ENCODE measurements around the gene ITIH4. TPM values are rescaled to one million over a fixed set of nuclear protein-coding genes. Genes with fewer than 3 reads are reported as not detected.

The ITIH4 gene
- polyA plus RNA-seq, 2 donors: 2.5 to 6.7 TPM

DNA sequence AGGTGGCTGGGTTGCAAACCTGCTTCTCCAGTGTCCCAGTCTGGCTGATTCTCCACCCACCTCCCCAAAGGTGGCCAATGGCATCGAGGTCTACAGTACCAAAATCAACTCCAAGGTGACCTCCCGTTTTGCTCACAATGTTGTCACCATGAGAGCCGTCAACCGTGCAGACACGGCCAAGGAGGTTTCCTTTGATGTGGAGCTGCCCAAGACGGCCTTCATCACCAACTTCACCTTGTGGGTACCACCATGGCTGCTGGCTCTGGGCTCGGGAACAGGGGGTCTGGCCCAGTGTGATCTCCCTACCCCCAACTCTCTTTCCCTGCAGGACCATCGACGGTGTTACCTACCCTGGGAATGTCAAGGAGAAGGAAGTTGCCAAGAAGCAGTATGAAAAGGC lies 34.1 kb downstream of the ITIH4 start:
- Histone ChIP-seq H3K4me3 (ENCODE audit: low read depth in 1 of 2, low read length in 2 of 2) (no peak overlapping the region), H3K4me1 (ENCODE audit: control insufficient read depth in 2 of 2, insufficient read depth in 2 of 2, low read length in 1 of 2) (no peaks in the 10 kb centered on the region), H3K27me3 (ENCODE audit: control insufficient read depth in 1 of 2, insufficient read depth in 2 of 2, low read length in 2 of 2) (no peaks in the 10 kb centered on the region), H3K36me3 (ENCODE audit: control insufficient read depth in 2 of 2, insufficient read depth in 2 of 2, low read length in 1 of 2) (no peaks in the 10 kb centered on the region), H3K9me3 (ENCODE audit: control insufficient read depth in 2 of 2, insufficient read depth in 1 of 2, low read depth in 1 of 2, low read length in 1 of 2) (no peaks in the 10 kb centered on the region), H3K27ac (ENCODE audit: low read depth in 2 of 2, low read length in 1 of 2) (no peak overlapping the region)
- WGBS, 2 donors: 89 to 90% methylated on average over 9 of the region's 9 CpGs

DNA sequence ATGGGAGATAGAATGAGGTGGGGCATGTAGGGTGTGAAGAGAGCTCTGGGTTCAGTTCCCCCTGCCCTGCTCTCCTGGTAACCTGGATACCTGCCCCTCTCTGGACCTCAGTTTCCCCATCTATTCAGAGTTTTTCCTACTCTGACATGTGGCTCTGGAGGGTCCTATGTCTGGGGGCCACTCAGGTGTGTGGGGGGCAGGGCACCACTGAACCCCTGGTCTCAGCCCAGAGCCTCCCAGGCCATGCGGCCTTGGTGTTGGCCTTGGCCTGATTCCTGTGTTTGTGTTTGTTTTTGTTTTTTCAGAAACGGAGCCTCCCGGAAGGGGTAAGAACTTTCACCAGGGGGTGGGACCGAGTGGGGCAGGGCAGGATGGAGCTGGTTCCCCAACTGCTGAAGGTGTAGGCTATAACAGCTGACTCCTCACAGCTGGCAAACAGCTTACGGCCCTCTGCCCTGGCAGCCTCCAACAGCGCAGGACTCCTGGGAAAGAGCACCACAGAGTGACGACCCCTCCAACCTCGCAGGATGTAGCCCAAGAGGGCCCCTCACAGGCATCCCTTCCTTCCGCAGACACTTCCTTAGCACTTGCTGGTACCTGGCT lies 35.1 kb downstream of the ITIH4 start:
- H3K27ac ChIP-seq (ENCODE audit: low read depth in 2 of 2, low read length in 1 of 2): no peak overlapping the region
- no peaks in the 10 kb centered on the region for H3K27me3 ChIP-seq (ENCODE audit: control insufficient read depth in 1 of 2, insufficient read depth in 2 of 2, low read length in 2 of 2)
- no peaks in the 10 kb centered on the region for H3K9me3 ChIP-seq (ENCODE audit: control insufficient read depth in 2 of 2, insufficient read depth in 1 of 2, low read depth in 1 of 2, low read length in 1 of 2)
- no peaks in the 10 kb centered on the region for H3K4me1 ChIP-seq (ENCODE audit: control insufficient read depth in 2 of 2, insufficient read depth in 2 of 2, low read length in 1 of 2)
- whole genome bisulfite sequencing, 2 donors: 64 to 67% methylated on average over 9 of the region's 9 CpGs
- no peak overlapping the region for H3K4me3 ChIP-seq (ENCODE audit: low read depth in 1 of 2, low read length in 2 of 2)
- H3K36me3 ChIP-seq (ENCODE audit: control insufficient read depth in 2 of 2, insufficient read depth in 2 of 2, low read length in 1 of 2): no peaks in the 10 kb centered on the region

GRCh38 chr3:52794612-52795099 lies 35.8 kb downstream of the ITIH4 start, which contains the start of gene ITIH3:
Gene ITIH3, plus strand, starts transcription at chr3:52794796. Its CDS starts 8 bp downstream, at chr3:52794804.
- H3K4me3 ChIP-seq (ENCODE audit: low read depth in 1 of 2, low read length in 2 of 2): no peak within 1 kb of the TSS
- WGBS, 2 donors: 70 to 78% methylated on average over 10 of the region's 10 CpGs
- H3K9me3 ChIP-seq (ENCODE audit: control insufficient read depth in 2 of 2, insufficient read depth in 1 of 2, low read depth in 1 of 2, low read length in 1 of 2): no peaks in the 10 kb centered on the region
- H3K27me3 ChIP-seq (ENCODE audit: control insufficient read depth in 1 of 2, insufficient read depth in 2 of 2, low read length in 2 of 2): no peaks in the 10 kb centered on the region
- no peak within 1 kb of the TSS for H3K27ac ChIP-seq (ENCODE audit: low read depth in 2 of 2, low read length in 1 of 2)
- H3K4me1 ChIP-seq (ENCODE audit: control insufficient read depth in 2 of 2, insufficient read depth in 2 of 2, low read length in 1 of 2): peaks cover 0 to 2% of the 10 kb centered on the region in 2 donors
- no peaks in the 10 kb centered on the region for H3K36me3 ChIP-seq (ENCODE audit: control insufficient read depth in 2 of 2, insufficient read depth in 2 of 2, low read length in 1 of 2)

- no peaks in the 10 kb centered on the region for H3K9me3 ChIP-seq (ENCODE audit: control insufficient read depth in 2 of 2, insufficient read depth in 1 of 2, low read depth in 1 of 2, low read length in 1 of 2)
- H3K27me3 ChIP-seq (ENCODE audit: control insufficient read depth in 1 of 2, insufficient read depth in 2 of 2, low read length in 2 of 2): no peaks in the 10 kb centered on the region
- H3K4me1 ChIP-seq (ENCODE audit: control insufficient read depth in 2 of 2, insufficient read depth in 2 of 2, low read length in 1 of 2): peaks cover 0 to 5% of the 10 kb centered on the region in 2 donors
- no peaks in the 10 kb centered on the region for H3K36me3 ChIP-seq (ENCODE audit: control insufficient read depth in 2 of 2, insufficient read depth in 2 of 2, low read length in 1 of 2)
- H3K4me3 ChIP-seq (ENCODE audit: low read depth in 1 of 2, low read length in 2 of 2): no peak overlapping the region
- 78 to 79% methylated on average over 9 of the region's 9 CpGs for WGBS, 2 donors
- no peak overlapping the region for H3K27ac ChIP-seq (ENCODE audit: low read depth in 2 of 2, low read length in 1 of 2)
These were observed 36.5 kb downstream of the ITIH4 start for GRCh38 chr3:52793702-52794611.

DNA sequence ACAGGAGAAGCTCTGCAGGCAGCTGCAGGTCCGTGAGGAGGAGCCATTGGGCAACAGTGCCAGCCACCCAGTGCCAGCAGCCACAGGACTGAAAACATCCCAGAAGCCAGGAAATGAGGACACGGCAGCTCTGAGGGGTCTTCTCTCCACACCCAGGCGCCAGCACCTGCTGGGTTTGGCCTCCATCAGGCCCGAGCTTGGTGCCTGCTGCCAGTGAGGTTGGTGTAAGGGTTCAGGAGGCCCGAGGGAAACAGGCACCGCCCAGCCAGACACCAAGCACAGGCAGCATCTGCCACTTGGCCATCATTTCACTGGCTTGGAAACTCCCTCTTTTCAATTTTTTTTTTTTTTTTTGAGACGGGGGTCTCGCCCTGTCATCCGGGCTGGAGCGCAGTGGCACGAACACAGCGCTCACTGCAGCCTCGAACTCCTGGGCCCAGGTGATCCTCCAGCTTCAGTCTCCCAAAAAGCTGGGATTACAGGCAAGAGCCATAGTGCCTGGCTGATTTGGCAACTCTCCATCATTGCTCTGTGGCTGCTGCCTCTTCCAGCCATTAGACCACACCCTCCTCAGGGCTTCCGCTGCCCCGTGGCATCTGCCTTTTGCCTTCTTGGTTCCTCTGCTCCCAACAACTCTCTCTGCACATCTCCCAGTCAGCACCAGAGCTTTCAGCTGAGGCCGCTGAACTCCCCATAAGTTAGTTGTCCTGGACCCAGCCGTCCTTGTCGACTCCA lies 37.3 kb downstream of the ITIH4 start:
- 68 to 77% methylated on average over 18 of the region's 18 CpGs for WGBS, 2 donors
- H3K27me3 ChIP-seq (ENCODE audit: control insufficient read depth in 1 of 2, insufficient read depth in 2 of 2, low read length in 2 of 2): no peaks in the 10 kb centered on the region
- H3K27ac ChIP-seq (ENCODE audit: low read depth in 2 of 2, low read length in 1 of 2): no peak overlapping the region
- no peak overlapping the region for H3K4me3 ChIP-seq (ENCODE audit: low read depth in 1 of 2, low read length in 2 of 2)
- no peaks in the 10 kb centered on the region for H3K36me3 ChIP-seq (ENCODE audit: control insufficient read depth in 2 of 2, insufficient read depth in 2 of 2, low read length in 1 of 2)
- peaks cover 0 to 5% of the 10 kb centered on the region in 2 donors for H3K4me1 ChIP-seq (ENCODE audit: control insufficient read depth in 2 of 2, insufficient read depth in 2 of 2, low read length in 1 of 2)
- H3K9me3 ChIP-seq (ENCODE audit: control insufficient read depth in 2 of 2, insufficient read depth in 1 of 2, low read depth in 1 of 2, low read length in 1 of 2): no peaks in the 10 kb centered on the region

DNA sequence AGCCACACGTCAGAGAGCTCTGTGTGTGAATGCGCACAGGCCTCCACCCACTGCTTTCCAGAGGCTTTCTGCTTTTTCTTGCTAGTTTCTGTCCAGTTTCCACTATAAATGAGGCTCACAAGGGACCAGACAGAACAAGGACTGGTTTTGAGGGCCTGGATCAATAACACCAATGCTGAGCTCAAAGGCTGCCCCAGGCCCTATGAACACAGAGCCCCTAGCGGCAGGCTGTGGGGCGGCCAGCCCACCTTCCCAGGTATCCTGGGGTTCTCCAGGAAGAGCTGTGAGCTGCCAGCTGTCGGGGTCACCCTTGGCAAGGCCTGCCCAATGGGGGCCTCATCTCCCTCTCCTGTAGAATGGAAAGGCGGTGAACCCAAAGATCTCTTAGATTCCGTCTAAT lies 38.1 kb downstream of the ITIH4 start:
- WGBS, 2 donors: 84 to 88% methylated on average over 7 of the region's 7 CpGs
- no peak overlapping the region for H3K27ac ChIP-seq (ENCODE audit: low read depth in 2 of 2, low read length in 1 of 2)
- H3K36me3 ChIP-seq (ENCODE audit: control insufficient read depth in 2 of 2, insufficient read depth in 2 of 2, low read length in 1 of 2): no peaks in the 10 kb centered on the region
- H3K27me3 ChIP-seq (ENCODE audit: control insufficient read depth in 1 of 2, insufficient read depth in 2 of 2, low read length in 2 of 2): no peaks in the 10 kb centered on the region
- no peak overlapping the region for H3K4me3 ChIP-seq (ENCODE audit: low read depth in 1 of 2, low read length in 2 of 2)
- no peaks in the 10 kb centered on the region for H3K9me3 ChIP-seq (ENCODE audit: control insufficient read depth in 2 of 2, insufficient read depth in 1 of 2, low read depth in 1 of 2, low read length in 1 of 2)
- peaks cover 0 to 5% of the 10 kb centered on the region in 2 donors for H3K4me1 ChIP-seq (ENCODE audit: control insufficient read depth in 2 of 2, insufficient read depth in 2 of 2, low read length in 1 of 2)

- Histone ChIP-seq H3K36me3 (ENCODE audit: control insufficient read depth in 2 of 2, insufficient read depth in 2 of 2, low read length in 1 of 2) (no peaks in the 10 kb centered on the region), H3K27me3 (ENCODE audit: control insufficient read depth in 1 of 2, insufficient read depth in 2 of 2, low read length in 2 of 2) (no peaks in the 10 kb centered on the region), H3K4me1 (ENCODE audit: control insufficient read depth in 2 of 2, insufficient read depth in 2 of 2, low read length in 1 of 2) (peaks cover 0 to 5% of the 10 kb centered on the region in 2 donors), H3K27ac (ENCODE audit: low read depth in 2 of 2, low read length in 1 of 2) (no peak overlapping the region), H3K9me3 (ENCODE audit: control insufficient read depth in 2 of 2, insufficient read depth in 1 of 2, low read depth in 1 of 2, low read length in 1 of 2) (no peaks in the 10 kb centered on the region), H3K4me3 (ENCODE audit: low read depth in 1 of 2, low read length in 2 of 2) (no peak overlapping the region)
- WGBS, 2 donors: 80 to 85% methylated on average over 4 of the region's 4 CpGs
These were observed 38.5 kb downstream of the ITIH4 start for GRCh38 chr3:52791928-52792327.

DNA sequence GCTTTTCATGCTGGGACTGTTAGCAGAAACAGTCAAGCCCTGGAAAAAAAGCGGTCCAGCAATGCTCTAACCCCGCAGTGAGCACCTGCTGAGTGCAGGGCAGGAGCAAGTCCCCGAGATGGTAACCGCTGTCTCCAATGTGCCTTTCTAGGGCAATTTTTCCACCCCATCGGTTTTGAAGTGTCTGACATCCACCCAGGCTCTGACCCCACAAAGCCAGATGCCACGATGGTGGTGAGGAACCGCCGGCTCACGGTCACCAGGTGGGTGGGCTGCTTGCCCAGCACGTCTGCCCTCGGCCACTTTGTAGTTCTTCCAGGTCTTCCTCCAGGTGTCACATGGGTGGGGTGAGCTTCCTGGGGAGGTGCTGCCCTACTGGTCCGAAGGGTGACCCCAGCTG lies 39.1 kb downstream of the ITIH4 start:
- no peaks in the 10 kb centered on the region for H3K27me3 ChIP-seq (ENCODE audit: control insufficient read depth in 1 of 2, insufficient read depth in 2 of 2, low read length in 2 of 2)
- H3K36me3 ChIP-seq (ENCODE audit: control insufficient read depth in 2 of 2, insufficient read depth in 2 of 2, low read length in 1 of 2): no peaks in the 10 kb centered on the region
- H3K9me3 ChIP-seq (ENCODE audit: control insufficient read depth in 2 of 2, insufficient read depth in 1 of 2, low read depth in 1 of 2, low read length in 1 of 2): no peaks in the 10 kb centered on the region
- peaks cover 0 to 5% of the 10 kb centered on the region in 2 donors for H3K4me1 ChIP-seq (ENCODE audit: control insufficient read depth in 2 of 2, insufficient read depth in 2 of 2, low read length in 1 of 2)
- H3K4me3 ChIP-seq (ENCODE audit: low read depth in 1 of 2, low read length in 2 of 2): no peak overlapping the region
- no peak overlapping the region for H3K27ac ChIP-seq (ENCODE audit: low read depth in 2 of 2, low read length in 1 of 2)
- 82 to 83% methylated on average over 12 of the region's 12 CpGs for WGBS, 2 donors

DNA sequence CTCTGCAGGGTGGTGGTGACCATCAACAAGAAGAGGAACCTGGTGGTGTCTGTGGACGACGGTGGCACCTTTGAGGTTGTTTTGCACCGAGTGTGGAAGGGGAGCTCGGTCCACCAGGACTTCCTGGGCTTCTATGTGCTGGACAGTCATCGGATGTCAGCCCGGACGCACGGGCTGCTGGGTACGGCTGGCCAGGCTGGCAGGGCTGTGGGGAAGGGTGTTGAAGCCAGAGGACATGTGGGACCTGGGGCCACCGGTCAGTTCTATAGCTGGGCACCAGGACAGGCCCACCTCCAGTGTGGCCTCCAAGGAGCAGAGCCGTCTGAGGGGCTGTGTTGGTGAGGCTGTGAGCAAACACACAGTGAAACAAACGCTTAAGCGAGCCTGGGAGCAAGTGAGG lies 39.7 kb downstream of the ITIH4 start:
- Histone ChIP-seq H3K27ac (ENCODE audit: low read depth in 2 of 2, low read length in 1 of 2) (no peak overlapping the region), H3K9me3 (ENCODE audit: control insufficient read depth in 2 of 2, insufficient read depth in 1 of 2, low read depth in 1 of 2, low read length in 1 of 2) (no peaks in the 10 kb centered on the region)
- 88% methylated on average over 13 of the region's 13 CpGs for WGBS, 2 donors

More for the DNA sequence above, 39.7 kb downstream of the ITIH4 start:
- H3K27me3 ChIP-seq (ENCODE audit: control insufficient read depth in 1 of 2, insufficient read depth in 2 of 2, low read length in 2 of 2): no peaks in the 10 kb centered on the region
- peaks cover 0 to 5% of the 10 kb centered on the region in 2 donors for H3K4me1 ChIP-seq (ENCODE audit: control insufficient read depth in 2 of 2, insufficient read depth in 2 of 2, low read length in 1 of 2)
- no peaks in the 10 kb centered on the region for H3K36me3 ChIP-seq (ENCODE audit: control insufficient read depth in 2 of 2, insufficient read depth in 2 of 2, low read length in 1 of 2)
- H3K4me3 ChIP-seq (ENCODE audit: low read depth in 1 of 2, low read length in 2 of 2): no peak overlapping the region

Measured in esophagus (tissue), 2 donors.